ENCODE measurements around the gene NDUFS6.

DNA sequence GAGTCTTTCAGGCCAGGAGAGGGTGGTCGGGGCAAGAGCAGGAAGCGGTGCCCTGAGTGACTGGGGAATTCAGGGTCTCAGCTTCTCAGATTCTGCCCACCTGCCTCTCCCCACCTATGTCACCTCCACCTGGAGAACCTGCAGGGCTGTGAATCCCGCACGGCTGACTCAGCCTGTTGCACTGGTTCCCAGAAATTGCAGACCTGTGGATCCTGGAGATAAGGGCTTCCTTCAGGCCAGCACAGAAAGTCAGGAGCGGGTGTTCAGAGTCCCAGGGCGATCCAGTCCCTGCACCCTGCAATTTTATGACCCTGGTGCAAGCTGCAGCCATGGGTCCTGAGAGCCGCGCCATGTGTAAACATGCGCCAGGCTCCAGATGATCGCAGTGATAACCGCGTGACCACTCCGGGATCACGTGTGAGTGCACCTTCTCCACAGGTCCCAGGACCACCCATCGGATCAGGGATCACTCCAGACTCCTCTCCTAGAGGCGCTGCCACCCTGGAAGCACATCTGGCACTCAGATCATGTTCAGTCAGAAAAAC is 63.8 kb downstream of the NDUFS6 start:
- no peak for TF ChIP-seq POLR2A (IDR thresholded peaks at IDR 0.05)
- TF ChIP-seq, protein P1, sequence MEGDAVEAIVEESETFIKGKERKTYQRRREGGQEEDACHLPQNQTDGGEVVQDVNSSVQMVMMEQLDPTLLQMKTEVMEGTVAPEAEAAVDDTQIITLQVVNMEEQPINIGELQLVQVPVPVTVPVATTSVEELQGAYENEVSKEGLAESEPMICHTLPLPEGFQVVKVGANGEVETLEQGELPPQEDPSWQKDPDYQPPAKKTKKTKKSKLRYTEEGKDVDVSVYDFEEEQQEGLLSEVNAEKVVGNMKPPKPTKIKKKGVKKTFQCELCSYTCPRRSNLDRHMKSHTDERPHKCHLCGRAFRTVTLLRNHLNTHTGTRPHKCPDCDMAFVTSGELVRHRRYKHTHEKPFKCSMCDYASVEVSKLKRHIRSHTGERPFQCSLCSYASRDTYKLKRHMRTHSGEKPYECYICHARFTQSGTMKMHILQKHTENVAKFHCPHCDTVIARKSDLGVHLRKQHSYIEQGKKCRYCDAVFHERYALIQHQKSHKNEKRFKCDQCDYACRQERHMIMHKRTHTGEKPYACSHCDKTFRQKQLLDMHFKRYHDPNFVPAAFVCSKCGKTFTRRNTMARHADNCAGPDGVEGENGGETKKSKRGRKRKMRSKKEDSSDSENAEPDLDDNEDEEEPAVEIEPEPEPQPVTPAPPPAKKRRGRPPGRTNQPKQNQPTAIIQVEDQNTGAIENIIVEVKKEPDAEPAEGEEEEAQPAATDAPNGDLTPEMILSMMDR (IDR thresholded peaks at IDR 0.05): no peak

Data from testis (tissue), 2 donors.